GM18907 (cell line): ENCODE results near the gene TTC22.

Source experiments
- ATAC-seq: cut with Tn5 transposase; IDR thresholded peaks from one replicate; pipeline ENCODE4 v1.9.1; 2021; ENCODE audit warnings: mild to moderate bottlenecking, moderate library complexity; ENCODE audit not compliant: unreplicated experiment

Gene TTC22

DNA sequence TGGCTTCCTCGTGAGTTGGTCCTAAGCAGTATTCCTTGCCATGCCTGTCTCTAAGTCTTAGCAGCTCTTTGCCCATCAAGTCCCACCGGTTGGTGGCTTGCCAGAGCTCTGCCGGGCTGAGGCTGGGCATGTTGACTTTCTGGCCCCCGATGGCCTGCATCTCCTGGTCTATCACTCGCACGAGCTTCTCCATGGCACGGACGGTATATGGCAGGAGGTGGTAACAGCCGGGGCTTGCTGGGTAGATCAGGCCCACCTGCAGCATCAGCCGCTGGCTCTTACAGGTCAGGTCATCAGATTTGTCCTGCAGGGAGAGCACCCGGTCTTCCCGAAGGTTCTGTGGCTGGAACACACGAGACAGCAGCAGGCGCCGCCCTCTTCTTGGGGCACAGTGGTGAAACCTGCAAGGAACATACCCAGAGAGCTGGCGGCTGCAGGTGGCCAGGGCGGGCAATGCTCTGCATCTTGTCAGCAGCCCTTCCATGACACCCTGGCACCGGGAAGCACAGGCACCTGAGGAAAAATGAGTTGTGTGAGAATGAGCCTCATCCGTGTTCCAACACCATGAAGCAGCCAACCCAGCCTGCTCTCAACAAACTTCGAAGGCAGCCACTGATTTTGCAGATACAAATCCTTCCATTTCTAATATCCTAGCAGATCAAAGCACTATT is 42.3 kb downstream of the TTC22 start:
- ATAC-seq: no peak

DNA sequence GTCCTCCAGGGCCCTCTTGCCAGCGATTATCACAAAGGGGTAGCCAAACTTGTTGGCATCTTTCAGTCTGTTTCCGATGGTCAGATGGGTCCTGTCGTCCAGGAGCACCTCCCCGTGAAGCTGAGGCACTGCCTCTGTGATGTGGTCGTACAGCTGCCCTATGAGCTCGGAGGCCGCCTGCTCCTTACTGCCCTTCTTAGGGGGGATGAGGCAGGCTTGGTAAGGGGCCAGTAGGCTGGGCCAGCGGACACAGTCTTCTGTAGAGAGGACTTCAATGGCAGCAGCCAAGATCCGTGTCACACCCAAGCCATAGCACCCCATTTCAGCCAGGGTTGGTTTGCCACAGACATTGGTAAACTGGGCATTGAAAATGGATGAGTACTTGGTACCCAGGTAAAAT is 43.3 kb downstream of the TTC22 start:
- no peak for ATAC-seq

DNA sequence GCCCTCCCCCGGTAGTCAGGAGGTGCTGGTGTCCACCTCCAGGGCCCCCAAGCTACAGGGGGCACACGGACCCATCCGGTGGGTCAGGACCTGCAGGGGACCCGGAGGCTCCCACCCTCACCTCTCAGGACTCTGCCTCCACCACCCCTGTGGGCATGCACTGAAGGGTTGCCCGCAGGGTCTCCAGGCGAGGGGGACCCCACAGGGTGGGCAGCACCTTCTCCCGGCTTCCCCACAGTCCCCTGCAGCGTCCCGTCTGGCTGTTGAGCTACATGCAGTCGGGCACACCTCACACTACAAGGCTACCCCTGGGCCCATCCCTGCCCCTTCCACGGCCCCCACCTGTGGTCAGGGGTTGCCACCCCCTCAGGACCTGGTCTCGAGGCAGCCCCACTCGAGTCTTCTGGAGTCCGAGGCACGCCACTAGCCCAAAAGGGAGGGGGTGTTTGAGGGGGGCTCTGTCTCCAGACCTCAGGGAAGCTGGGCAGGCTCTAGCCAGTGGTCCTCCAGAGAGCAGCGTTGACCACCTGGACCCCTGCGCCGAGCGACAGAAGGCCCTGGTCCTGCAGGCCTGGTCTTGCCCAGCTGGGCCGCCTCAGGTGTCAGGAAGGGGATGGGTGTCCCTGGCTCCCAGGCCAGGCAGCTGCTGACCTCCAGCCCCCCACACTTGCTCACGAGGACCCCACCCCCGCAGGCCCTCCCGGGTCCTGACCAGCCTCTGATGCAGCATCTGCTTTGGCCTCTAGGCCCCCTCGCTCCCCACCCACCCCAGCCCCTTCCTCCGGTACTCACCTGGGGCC is 46.4 kb downstream of the TTC22 start:
- ATAC-seq: no peak

DNA sequence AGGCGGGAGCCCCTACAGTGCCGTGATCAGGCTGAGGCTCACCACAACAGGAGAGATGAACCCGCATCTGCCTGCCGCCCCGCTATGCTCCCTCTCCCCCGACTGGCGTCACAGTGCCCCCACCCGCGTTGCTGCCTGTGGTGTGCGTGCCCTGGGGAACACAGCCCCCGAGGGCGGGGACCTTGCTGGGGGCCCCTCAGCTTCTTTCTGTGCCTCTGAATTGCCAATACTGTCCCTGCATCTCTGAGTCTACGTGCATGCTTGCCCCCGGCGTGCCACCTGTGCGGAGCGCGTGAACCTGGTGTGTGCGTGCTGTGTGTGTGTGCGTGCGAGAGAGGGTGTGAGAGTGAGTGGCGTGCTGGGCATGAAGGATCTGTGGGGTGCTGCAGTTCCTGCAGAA is 47.1 kb downstream of the TTC22 start:
- no peak for ATAC-seq

DNA sequence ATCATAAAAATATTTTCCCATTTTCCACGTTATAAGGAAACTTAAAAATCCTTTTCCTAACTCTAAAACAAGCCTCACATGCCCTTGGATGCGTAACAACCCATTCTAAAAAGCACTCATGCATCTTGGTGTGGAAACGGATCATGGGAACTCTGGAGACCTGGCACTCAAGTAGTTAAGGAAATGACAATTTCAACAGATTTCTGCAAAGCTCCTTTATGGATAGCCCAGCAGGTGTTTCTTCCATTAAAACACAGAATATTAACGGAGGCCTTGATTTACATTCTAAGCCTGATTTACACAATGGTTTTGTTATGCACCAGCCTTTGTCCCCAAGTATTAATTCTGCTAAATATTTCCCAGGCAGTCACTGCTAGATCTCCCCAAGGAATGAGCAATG is 49.7 kb downstream of the TTC22 start:
- ATAC-seq: no peak

DNA sequence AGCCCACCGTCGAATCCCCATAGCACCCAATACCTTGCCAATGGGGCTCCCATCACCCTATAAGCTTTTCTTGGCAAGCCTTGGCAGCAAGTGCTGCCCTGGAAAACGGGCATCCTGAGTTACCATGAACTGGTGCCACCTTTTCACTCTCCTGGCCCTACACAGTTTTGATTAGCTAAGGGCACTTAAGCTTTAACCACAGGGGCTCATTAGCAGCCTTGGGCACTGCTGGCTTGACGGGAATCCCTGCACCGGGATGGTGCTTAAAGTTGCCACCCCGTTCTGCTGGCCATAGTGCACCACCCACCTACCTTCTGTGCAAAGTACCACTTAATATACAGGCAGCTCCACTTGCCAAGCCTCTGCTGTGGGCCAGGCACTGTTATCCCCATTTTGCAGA is 50.5 kb downstream of the TTC22 start:
- ATAC-seq: no peak

DNA sequence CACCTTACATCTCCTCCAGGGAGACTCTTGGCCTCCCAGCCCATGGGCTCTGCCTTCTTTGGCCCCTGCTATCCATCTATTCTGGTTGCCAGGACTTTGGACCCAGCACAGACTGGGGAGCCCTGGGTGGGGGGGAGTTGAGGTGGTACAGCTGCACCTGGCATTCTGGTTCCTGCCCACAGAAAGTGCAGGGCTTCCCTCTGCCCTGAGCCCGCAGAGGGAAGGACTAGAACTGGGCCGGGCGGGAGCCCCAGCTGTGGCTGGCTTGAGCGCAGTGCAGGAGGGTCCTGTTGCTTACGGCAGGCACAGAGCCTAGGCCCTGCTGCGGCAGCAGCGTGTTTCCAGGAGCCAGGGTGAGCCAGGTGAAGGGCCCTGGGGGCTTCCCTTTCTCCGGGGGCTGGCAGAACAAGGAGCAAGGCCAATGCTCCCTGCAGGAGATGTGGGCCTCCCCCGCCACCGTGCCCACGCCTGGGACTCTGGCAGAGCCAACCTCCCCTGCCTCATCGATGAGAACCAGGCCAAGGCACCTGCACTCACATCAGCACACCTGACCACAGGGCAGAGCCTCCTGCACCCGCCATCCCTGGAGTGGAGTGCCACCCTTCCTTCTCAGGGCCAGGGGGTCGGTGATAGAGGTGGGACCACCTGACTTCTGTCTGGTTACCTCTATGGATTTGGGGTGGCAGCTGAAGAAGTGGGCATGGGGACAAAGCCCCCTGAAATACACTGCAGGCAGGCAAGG is 52.9 kb downstream of the TTC22 start:
- ATAC-seq: no peak

DNA sequence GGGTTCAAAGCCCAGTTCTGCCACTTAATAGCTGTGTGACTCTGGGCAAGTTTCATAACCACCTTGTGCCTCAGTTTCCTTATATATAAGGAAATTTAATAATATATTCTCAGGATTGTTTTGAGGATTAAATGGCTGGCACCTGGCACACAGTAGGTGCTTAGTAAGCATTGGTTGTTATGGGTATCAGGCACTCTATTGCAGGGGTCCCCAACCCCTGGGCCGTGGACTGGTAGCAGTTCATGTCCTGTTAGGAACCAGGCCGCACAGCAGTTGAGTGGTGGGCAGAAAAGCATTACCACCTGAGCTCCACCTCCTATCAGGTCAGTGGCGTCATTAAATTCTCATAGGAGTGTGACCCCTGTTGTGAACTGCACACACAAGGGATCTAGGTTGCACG is 55.3 kb downstream of the TTC22 start:
- no peak for ATAC-seq

DNA sequence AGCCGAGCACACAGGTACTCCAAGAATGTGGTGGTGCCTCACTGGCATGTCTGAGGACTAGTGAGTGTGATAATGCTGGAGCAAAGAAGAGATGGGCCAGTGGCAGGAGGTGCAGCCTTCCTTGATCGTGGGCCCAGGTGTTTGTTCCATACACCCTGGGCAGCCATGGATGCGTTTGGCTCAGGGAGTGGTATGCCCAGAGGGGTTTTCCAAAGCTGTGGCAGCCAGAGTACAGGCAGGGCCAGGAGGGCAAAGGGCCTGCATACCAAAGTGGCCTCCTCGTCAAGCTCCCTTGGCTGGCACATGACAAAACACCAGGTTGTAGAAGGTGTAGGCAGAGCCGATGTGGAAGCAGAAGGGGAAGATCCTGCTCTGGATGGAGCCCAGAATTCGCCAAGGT is 55.8 kb downstream of the TTC22 start:
- ATAC-seq: no peak

DNA sequence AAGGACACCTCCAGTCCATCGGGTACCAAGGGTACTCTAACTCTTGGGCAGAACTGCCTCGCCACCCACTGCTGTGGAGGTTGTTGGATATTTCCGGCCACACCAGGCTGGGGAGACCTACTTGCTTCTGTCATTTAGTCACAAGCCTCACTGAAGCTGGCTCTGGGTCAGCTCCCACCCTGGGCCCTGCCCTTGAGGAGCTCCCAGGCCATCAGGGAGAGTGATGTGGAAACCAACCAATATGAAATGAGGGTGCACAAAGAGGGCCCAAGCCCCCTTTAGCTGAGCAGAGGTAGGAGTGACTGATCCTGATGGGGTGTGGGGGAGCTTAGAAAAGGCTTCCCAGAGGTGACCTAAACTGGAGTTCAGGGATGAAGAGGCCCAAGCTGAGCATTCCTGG is 56.4 kb downstream of the TTC22 start:
- no peak for ATAC-seq

DNA sequence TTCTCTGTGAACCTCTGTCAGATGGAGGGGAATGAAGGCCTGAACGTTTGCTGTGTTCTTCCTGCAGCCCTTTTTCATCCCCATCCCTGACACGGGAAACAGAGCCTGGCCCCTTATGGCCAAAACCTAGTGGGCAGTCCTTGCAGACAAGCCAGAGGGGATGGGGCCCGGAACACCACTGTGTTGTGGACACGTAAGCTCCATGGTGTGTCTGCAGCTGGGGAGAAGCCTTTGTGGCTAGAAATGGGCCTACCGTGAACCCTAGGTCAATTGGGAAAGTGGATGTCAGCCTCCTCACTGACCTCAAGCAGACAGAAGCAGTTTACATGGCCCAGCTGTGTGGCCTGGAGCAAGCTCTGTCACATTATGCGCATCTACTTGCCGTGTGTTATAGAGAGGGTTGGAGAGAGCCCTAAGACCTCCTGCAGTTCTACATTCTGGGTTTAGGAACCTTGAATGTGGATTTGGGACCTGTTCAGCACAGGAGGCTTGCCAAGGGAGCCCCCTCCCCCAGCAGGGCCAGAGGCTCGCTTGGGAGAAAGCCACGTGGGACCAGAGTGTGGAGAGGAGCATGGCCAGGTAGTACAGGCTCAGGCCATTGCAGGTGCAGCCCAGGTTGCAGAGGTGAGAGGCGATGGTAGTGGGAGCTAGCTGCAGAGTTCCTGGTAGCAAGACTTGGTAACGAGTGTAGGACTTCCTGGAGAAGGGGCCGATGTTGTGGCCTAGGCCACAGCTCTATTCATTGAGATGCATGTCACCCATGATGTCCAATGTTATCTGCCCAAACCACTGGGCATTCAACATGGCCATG is 57.5 kb downstream of the TTC22 start:
- no peak for ATAC-seq

DNA sequence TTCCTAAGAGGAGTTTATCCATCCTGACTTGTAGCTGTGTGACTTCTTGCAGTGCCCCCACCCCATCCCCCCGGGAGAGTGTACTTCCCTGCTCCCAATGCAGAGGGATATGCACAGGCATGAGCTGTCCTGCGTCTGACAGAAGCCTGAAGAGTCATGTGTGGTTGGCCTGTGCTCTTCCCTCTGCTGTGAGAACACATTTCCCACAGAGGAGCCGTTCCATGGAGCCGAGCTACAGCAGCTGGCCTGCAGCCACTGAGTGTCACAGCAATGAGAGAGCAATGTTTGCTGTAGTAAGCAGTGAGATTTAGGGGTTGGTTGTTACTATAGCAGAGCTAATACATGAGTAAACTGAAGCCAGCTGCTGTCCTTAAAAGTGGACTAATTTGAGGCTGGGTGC is 58.8 kb downstream of the TTC22 start:
- no peak for ATAC-seq

DNA sequence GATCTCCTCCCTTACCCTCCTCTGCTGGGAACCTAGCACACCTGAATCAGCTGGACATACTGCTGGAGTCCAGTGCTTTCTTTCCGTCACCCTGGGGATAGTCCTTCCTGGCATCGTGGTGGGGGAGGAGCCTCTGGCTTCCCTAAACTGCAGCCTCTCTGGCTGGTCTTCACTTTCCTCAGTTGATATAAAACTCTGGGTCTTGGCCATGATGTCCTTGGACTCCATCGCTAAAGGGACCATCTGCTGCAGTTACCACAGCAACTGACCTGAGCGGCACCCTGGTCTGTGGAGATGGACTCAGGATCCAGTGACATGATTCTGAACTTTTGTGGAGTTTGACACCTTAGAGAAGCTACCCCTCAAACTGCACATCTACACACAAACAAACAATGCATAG is 59.6 kb downstream of the TTC22 start:
- no peak for ATAC-seq

DNA sequence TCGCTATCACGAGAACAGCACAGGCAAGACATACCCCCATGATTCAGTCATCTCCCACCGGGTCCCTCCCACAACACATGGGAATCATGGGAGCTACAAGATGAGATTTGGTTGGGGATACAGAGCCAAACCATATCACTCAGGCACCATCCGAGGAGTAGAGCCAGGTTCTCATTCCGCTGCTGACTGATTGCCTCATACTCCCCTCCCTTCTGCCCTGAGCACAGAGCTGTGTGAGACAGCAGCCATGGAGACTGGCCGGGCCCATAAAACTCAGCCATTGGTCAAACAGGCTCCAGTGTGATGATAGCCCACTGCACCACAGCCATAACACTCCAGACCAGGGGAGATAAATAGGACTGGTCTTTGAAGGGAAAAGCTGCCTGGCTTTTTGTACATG is 62.9 kb downstream of the TTC22 start:
- no peak for ATAC-seq

DNA sequence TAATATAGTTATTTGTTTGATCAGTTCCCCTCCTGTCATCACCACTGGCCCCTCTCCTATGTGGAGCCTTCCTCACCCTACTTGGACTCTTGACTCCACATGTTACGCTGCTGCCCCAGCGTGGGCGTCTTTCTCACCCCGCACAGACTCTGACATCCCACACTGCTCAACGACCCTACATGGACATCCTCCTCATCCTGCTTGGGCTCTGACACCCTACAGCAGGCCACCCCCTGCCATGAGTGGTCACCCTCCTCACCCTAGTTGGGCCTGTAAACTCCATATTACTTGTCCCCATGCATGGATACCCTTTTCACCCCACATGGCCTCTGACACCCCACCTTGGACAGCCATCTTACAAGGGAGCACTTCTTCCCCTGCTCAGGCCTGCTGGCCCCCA is 64.4 kb downstream of the TTC22 start:
- ATAC-seq: no peak
